ENCODE measurements around the gene BTN1A1.

GRCh38 chr6:26464416-26465131 is 35.5 kb upstream of the BTN1A1 start:
- no peak for TF ChIP-seq POLR2A (IDR thresholded peaks at IDR 0.05; ENCODE audit: low read depth, low read length)
- no peak for TF ChIP-seq POLR2AphosphoS5 (IDR thresholded peaks at IDR 0.05; ENCODE audit: low read depth, low read length)

Data from GM12892 (cell line).